ENCODE measurements around the gene MTX3. TPM values are rescaled to one million over a fixed set of nuclear protein-coding genes. Genes with fewer than 3 reads are reported as not detected.

MTX3 gene
- total RNA-seq, 1 donor from 2014 or later: 7.5 TPM

GRCh38 chr5:80034962-80035821 lies 44.1 kb upstream of the MTX3 start, which contains the start of gene THBS4:
TSS of gene THBS4 (plus strand) at chr5:80035348. CDS start at chr5:80035538, 190 bp downstream.
- H3K9me3 ChIP-seq: no peaks in the 10 kb centered on the region
- no peak for DNase-seq (ENCODE audit: low spot score in 2 of 2)
- peak within 1 kb of the TSS; percentile 41 for H3K4me3 ChIP-seq
- intact Hi-C loops (cut with DNase I): no loop called here
- TF ChIP-seq CTCF (IDR thresholded peaks at IDR 0.05): no peak
- H3K27ac ChIP-seq: no peak within 1 kb of the TSS
- H3K36me3 ChIP-seq: no peaks in the 10 kb centered on the region
- H3K4me1 ChIP-seq: no peaks in the 10 kb centered on the region
- peaks cover 4% of the 10 kb centered on the region for H3K27me3 ChIP-seq

- H3K36me3 ChIP-seq: no peaks in the 10 kb centered on the region
- no peak for DNase-seq (ENCODE audit: low spot score in 2 of 2)
- H3K27me3 ChIP-seq: peaks cover 4% of the 10 kb centered on the region
- no peak for TF ChIP-seq CTCF (IDR thresholded peaks at IDR 0.05)
- intact Hi-C loops (cut with DNase I): no loop called here
- no peak overlapping the region for H3K27ac ChIP-seq
- no peak overlapping the region for H3K4me3 ChIP-seq
- H3K9me3 ChIP-seq: no peaks in the 10 kb centered on the region
- no peaks in the 10 kb centered on the region for H3K4me1 ChIP-seq
Measured at GRCh38 chr5:80034559-80034958, 43.5 kb upstream of the MTX3 start.

DNA sequence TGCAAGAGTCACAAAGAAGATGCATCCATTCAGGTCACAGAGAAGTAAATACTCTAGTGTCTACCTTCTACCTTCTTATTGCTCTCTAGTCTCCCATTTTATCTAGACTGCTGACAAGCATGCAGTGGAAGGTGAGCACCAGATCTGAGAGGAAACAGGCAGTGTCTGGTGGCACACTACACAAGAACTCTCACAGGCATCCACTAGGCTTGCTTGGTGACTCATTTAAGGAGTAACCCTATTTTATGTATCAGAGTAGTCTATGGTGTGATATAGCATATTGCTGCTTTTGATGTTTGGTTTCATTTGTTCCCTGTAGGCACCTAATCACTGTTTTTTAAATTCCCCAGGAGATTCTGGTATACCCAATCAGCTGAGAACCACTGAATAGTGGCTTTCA lies 42.5 kb upstream of the MTX3 start:
- Histone ChIP-seq H3K9me3 (no peaks in the 10 kb centered on the region), H3K4me3 (no peak overlapping the region), H3K27me3 (peaks cover 4% of the 10 kb centered on the region), H3K27ac (no peak overlapping the region), H3K4me1 (no peaks in the 10 kb centered on the region), H3K36me3 (no peaks in the 10 kb centered on the region)
- no peak for TF ChIP-seq CTCF (IDR thresholded peaks at IDR 0.05)
- intact Hi-C loops (cut with DNase I): no loop called here
- DNase-seq (ENCODE audit: low spot score in 2 of 2): no peak

DNA sequence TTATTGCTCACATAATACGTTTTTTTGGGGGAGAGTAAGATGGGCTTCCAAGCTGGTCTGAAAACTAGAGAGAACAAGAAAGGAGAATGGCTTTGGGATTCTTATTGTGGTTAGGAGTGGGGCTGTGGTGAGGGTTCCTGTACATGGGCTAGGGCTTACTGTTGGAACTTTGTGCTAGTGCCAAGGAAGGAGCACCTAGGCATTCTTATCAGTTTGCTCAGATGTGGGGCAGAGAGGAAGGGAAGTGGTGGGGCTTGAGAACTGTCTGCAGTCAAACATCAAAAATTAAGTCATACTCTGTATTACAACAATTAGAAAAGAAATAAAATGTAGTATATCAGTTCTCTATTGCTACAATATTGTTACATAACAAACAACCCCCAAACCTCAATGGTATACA lies 40.0 kb upstream of the MTX3 start:
- no peak for TF ChIP-seq CTCF (IDR thresholded peaks at IDR 0.05)
- Histone ChIP-seq H3K4me3 (no peak overlapping the region), H3K36me3 (no peaks in the 10 kb centered on the region), H3K4me1 (no peaks in the 10 kb centered on the region), H3K9me3 (no peaks in the 10 kb centered on the region), H3K27ac (no peak overlapping the region), H3K27me3 (peaks cover 4% of the 10 kb centered on the region)
- DNase-seq (ENCODE audit: low spot score in 2 of 2): no peak
- intact Hi-C loops (cut with DNase I): no loop called here

- Histone ChIP-seq H3K4me3 (no peak overlapping the region), H3K27ac (no peak overlapping the region), H3K9me3 (no peaks in the 10 kb centered on the region), H3K27me3 (no peaks in the 10 kb centered on the region), H3K36me3 (no peaks in the 10 kb centered on the region), H3K4me1 (no peaks in the 10 kb centered on the region)
- no peak for DNase-seq (ENCODE audit: low spot score in 2 of 2)
- intact Hi-C loops (cut with DNase I): no loop called here
- TF ChIP-seq CTCF (IDR thresholded peaks at IDR 0.05): no peak
Measured at GRCh38 chr5:80026841-80027240, 35.8 kb upstream of the MTX3 start.
